ENCODE measurements around the gene FSD1. TPM values are rescaled to one million over a fixed set of nuclear protein-coding genes. Genes with fewer than 3 reads are reported as not detected.

Gene FSD1
- total RNA-seq, 4 donors from 2014 or later, result not detected

DNA sequence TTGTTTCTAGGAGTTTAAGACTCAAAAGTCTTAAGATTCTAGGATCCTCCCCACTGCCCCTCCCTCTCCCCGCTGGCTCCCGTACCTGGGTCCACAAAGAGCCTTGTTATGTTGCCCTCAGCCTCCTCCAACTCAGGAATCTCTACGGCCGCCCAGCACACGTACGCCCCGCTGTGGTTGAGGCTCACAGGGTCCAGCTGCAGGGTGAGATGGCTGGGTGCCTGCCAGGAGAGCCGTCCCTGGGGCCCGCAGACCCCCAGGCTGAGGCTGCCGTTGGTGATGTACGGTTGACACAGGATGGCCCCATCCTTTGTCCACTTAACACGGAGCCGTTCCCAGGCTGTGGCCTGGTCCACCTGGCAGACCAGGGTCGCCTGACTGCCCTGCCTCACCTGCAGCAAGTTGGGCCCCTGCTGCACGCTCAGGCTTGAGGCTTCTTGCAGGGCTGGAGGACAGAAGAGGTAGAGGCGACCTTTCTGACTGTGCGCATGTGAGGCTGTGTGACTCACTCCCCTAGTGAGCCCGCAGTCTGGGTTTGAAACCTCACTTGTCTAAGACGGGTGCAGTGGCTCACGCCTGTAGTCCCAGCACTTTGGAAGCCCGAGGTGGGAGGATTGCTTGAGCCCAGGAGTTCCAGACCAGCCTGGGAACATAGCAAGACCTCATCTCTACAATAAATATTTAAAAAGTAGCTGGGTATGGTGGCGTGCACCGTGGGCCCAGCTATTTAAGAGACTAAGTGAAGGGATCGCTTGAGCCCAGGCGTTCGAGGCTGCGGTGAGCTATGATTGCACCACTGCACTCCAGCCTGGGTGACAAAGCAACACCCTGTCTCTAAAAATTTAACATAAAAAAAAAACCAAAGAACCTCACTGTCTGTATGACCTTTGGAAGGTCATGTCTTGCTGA is 6.2 kb upstream of the FSD1 start:
- Histone ChIP-seq H3K4me1 (no peaks in the 10 kb centered on the region), H3K27ac (no peak overlapping the region), H3K36me3 (no peaks in the 10 kb centered on the region), H3K9me3 (no peaks in the 10 kb centered on the region), H3K4me3 (replicated peaks in 1 of 3) (no peak overlapping the region), H3K27me3 (no peaks in the 10 kb centered on the region)
- DNase-seq, result no peak
- intact Hi-C loops (cut with DNase I), result no loop called here
- WGBS, 2 donors, result 67 to 69% methylated on average over 18 to 26 of the region's 27 CpGs
- no peak for TF ChIP-seq POLR2A (IDR thresholded peaks at IDR 0.05)
- TF ChIP-seq, protein P1, sequence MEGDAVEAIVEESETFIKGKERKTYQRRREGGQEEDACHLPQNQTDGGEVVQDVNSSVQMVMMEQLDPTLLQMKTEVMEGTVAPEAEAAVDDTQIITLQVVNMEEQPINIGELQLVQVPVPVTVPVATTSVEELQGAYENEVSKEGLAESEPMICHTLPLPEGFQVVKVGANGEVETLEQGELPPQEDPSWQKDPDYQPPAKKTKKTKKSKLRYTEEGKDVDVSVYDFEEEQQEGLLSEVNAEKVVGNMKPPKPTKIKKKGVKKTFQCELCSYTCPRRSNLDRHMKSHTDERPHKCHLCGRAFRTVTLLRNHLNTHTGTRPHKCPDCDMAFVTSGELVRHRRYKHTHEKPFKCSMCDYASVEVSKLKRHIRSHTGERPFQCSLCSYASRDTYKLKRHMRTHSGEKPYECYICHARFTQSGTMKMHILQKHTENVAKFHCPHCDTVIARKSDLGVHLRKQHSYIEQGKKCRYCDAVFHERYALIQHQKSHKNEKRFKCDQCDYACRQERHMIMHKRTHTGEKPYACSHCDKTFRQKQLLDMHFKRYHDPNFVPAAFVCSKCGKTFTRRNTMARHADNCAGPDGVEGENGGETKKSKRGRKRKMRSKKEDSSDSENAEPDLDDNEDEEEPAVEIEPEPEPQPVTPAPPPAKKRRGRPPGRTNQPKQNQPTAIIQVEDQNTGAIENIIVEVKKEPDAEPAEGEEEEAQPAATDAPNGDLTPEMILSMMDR (IDR thresholded peaks at IDR 0.05), result no peak

DNA sequence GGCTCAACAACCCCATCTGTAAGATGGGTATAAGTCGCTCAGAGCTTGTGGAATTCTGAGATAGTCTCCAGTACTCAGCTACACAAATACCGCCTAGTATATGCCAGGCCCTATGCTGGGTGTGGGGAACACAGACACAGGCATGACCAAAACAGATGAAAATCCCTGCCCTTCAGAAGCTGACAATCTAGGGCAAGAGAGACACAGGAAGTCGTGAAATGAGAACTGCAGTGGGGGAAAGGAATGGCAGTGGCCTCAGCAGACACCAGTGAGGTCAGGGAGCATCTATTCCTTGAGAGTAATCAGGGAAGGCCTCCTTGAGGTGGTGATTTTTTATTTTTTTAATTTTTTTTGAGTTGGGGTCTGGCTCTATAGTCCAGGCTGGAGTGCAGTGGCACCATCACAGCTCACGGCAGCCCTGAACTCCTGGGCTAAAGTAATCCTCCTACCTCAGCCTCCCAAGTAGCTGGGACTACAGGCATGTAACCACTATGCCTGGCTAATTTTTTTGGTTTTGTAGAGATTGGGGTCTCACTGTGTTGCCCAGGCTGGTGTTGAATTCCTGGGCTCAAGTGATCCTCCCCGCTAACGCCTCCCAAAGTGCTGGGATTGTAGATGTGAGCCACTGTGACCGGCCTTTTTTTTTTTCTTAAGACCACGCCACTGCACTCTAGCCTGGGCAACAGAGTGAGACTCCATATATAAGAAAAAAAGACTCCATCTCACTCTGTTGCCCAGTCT is 5.4 kb upstream of the FSD1 start:
- Histone ChIP-seq H3K27ac (no peak overlapping the region), H3K4me3 (replicated peaks in 1 of 3) (no peak overlapping the region), H3K4me1 (no peaks in the 10 kb centered on the region), H3K27me3 (no peaks in the 10 kb centered on the region), H3K9me3 (no peaks in the 10 kb centered on the region), H3K36me3 (no peaks in the 10 kb centered on the region)
- no peak for DNase-seq
- intact Hi-C loops (cut with DNase I), result no loop called here
- TF ChIP-seq, protein P1 (IDR thresholded peaks at IDR 0.05), result no peak
- no peak for TF ChIP-seq POLR2A (IDR thresholded peaks at IDR 0.05)
- WGBS, 2 donors, result 80 to 85% methylated on average over 8 of the region's 8 CpGs

DNA sequence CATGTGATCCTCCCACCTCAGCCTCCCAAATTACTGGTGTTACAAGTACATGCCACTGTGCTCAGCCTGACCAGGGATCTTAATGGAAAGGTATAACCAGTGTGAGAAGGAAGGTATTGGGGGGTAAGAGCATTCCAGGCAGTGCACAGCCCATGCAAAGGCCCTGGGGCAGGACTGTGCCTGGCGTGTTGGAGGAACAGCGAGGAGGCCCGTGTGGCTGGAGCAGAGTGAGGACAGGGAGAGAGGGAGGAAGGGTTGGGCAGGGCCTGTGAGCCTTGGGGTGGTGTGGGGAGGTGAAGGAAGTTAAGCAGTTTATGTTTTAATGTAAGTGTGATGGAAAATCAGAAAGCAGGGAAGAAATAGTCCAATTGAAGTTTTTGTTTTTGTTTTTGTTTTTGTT is 3.8 kb upstream of the FSD1 start:
- WGBS, 2 donors, result 92% methylated on average over 3 of the region's 3 CpGs
- Histone ChIP-seq H3K27ac (no peak overlapping the region), H3K4me3 (replicated peaks in 1 of 3) (no peak overlapping the region), H3K9me3 (no peaks in the 10 kb centered on the region), H3K4me1 (no peaks in the 10 kb centered on the region), H3K27me3 (no peaks in the 10 kb centered on the region), H3K36me3 (no peaks in the 10 kb centered on the region)
- intact Hi-C loops (cut with DNase I), result no loop called here
- no peak for DNase-seq
- TF ChIP-seq, protein P1 (IDR thresholded peaks at IDR 0.05), result no peak
- no peak for TF ChIP-seq POLR2A (IDR thresholded peaks at IDR 0.05)

DNA sequence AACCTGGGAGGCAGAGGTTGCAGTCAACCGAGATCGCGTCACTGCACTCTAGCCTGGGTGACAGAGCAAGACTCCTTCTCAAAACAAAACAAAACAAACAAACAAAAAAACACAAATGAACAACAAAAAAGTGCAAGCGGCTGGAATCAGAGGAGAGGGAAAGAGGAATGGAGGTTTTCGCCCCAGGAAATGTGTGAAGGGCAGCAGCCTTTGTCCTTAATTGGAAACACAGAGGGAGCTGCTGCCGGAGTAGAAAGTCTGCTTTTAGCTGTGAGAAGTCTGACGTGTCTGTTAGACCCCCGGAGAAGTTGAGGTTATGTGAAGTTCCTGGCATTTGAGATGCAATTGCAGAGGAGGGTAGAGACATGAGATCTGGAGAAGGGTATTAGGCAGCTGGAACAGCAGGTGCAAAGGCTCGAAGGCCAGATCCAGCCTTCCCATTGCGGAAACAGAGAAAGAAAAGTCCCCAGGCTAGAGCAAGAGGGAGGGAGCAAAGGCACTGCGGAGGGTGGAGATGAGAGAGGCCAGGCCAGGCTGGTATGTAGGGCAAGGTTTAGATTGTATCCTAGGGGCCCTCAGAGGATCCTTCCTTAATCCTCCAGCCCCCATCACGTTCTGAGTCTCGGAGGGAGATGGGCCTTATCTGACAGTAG is 2.7 kb upstream of the FSD1 start:
- DNase-seq, result no peak
- TF ChIP-seq, protein P1 (IDR thresholded peaks at IDR 0.05), result no peak
- no peak for TF ChIP-seq POLR2A (IDR thresholded peaks at IDR 0.05)
- no peaks in the 10 kb centered on the region for H3K36me3 ChIP-seq
- no peaks in the 10 kb centered on the region for H3K9me3 ChIP-seq
- WGBS, 2 donors, result 51 to 56% methylated on average over 13 of the region's 13 CpGs
- intact Hi-C loops (cut with DNase I), result no loop called here
- no peaks in the 10 kb centered on the region for H3K27me3 ChIP-seq
- H3K4me1 ChIP-seq, result no peaks in the 10 kb centered on the region
- H3K4me3 ChIP-seq (replicated peaks in 1 of 3), result no peak overlapping the region
- H3K27ac ChIP-seq, result no peak overlapping the region

Measured in thyroid gland (tissue), 4 donors.